IMR-90 (cell line): Measurements from ENCODE around the gene ZBTB8A. TPM values are rescaled to one million over a fixed set of nuclear protein-coding genes. Genes with fewer than 3 reads are reported as not detected.

Experiments
- ATAC-seq: fragments of 200-7000 bp; cut with Tn5 transposase; 2 replicates; pipeline ENCODE4 v1.9.1; 2020; ENCODE audit warnings: low read depth, mild to moderate bottlenecking, moderate library complexity
- BruUV-seq: library from RNA; stranded (reverse); fragments of 400-500 nt; replicated peaks from 2 replicates; lab custom pipeline; 2021; lab: Mats Ljungman, UMichigan
- CTCF ChIA-PET: fragments of 300-600 bp; formaldehyde crosslinking; extraction: SDS; loops from one replicate; lab custom pipeline; 2021; ENCODE audit warnings: antibody characterized with exemption; lab: Yijun Ruan, JAX
- POLR2A ChIA-PET: fragments of 300-600 bp; sonication (Branson Sonifier 250); formaldehyde crosslinking; loops from one replicate; lab custom pipeline; 2022; ENCODE audit warnings: antibody characterized with exemption; ENCODE audit not compliant: unreplicated experiment; lab: Charles Lee
- DNase-seq: peaks from one replicate; pipeline ENCODE4 v3.0.0; 2013
- H2AFZ ChIP-seq: replicated peaks from 2 replicates; pipeline ENCODE3; 2013; ENCODE audit warnings: low read length, mild to moderate bottlenecking; ENCODE audit not compliant: poor library complexity
- H2AK5ac ChIP-seq: 2 replicates; pipeline ENCODE4 v1.6.1; 2013; ENCODE audit warnings: low read depth, low read length, inconsistent platforms
- H2AK9ac ChIP-seq: replicated peaks from 2 replicates; pipeline ENCODE3; 2013; ENCODE audit warnings: mild to moderate bottlenecking, low read depth, low read length, moderate library complexity; ENCODE audit not compliant: poor library complexity
- H2BK120ac ChIP-seq: 2 replicates; pipeline ENCODE4 v1.6.1; 2013; ENCODE audit warnings: low read depth, low read length, inconsistent platforms
- H2BK15ac ChIP-seq: 3 replicates; pipeline ENCODE4 v1.6.1; 2013; ENCODE audit warnings: low read depth, low read length, inconsistent platforms
- H2BK20ac ChIP-seq: 2 replicates; pipeline ENCODE4 v1.6.1; 2013; ENCODE audit warnings: low read depth, mild to moderate bottlenecking, inconsistent platforms, low read length, moderate library complexity
- H2BK5ac ChIP-seq: 2 replicates; pipeline ENCODE4 v1.6.1; 2013; ENCODE audit warnings: mild to moderate bottlenecking, low read depth, low read length, inconsistent platforms; ENCODE audit not compliant: poor library complexity, severe bottlenecking
- H3K14ac ChIP-seq: replicated peaks from 2 replicates; pipeline ENCODE4 v1.6.1; 2013; ENCODE audit warnings: low read depth, low read length, inconsistent platforms
- H3K18ac ChIP-seq: 2 replicates; pipeline ENCODE4 v1.6.1; 2013; ENCODE audit warnings: low read depth, low read length, control low read depth
- H3K23ac ChIP-seq: 2 replicates; pipeline ENCODE4 v1.6.1; 2013; ENCODE audit warnings: low read depth, low read length, inconsistent platforms
- H3K27ac ChIP-seq: 2 replicates; pipeline ENCODE4 v1.5.1; 2013; ENCODE audit warnings: mild to moderate bottlenecking, control low read depth, low read length; ENCODE audit not compliant: insufficient read depth
- H3K27me3 ChIP-seq: 2 replicates; pipeline ENCODE4 v1.6.1; 2013; ENCODE audit warnings: low read length; ENCODE audit not compliant: control insufficient read depth, insufficient read depth
- H3K36me3 ChIP-seq: 2 replicates; pipeline ENCODE4 v1.6.1; 2013; ENCODE audit warnings: low read length, mixed read lengths; ENCODE audit not compliant: control insufficient read depth, insufficient read depth
- H3K4ac ChIP-seq: 2 replicates; pipeline ENCODE4 v1.6.1; 2013; ENCODE audit warnings: low read depth, low read length, inconsistent platforms
- H3K4me1 ChIP-seq: 2 replicates; pipeline ENCODE4 v1.6.1; 2013; ENCODE audit warnings: low read length, mixed read lengths; ENCODE audit not compliant: control insufficient read depth, insufficient read depth
- H3K4me2 ChIP-seq: 2 replicates; pipeline ENCODE4 v1.6.1; 2013; ENCODE audit warnings: low read depth, mild to moderate bottlenecking, control low read depth, low read length, moderate library complexity
- H3K4me3 ChIP-seq: 2 replicates; pipeline ENCODE4 v1.5.1; 2013; ENCODE audit warnings: low read depth, mild to moderate bottlenecking, control low read depth, low read length, moderate library complexity; ENCODE audit not compliant: insufficient read depth
- H3K56ac ChIP-seq: 2 replicates; pipeline ENCODE4 v1.6.1; 2013; ENCODE audit warnings: low read length, inconsistent platforms; ENCODE audit not compliant: insufficient read depth; ENCODE audit errors: extremely low read depth
- H3K79me1 ChIP-seq, 2 experiments: 2 replicates each; pipeline ENCODE4 v1.6.1; 2013; ENCODE audit warnings: low read length in 2 of 2, inconsistent platforms in 1 of 2, low read depth in 1 of 2
- H3K9ac ChIP-seq: 2 replicates; pipeline ENCODE4 v1.6.1; 2013; ENCODE audit warnings: low read depth, low read length, control low read depth
- H3K9me1 ChIP-seq: 2 replicates; pipeline ENCODE4 v1.6.1; 2013; ENCODE audit warnings: low read length, inconsistent platforms; ENCODE audit not compliant: insufficient read depth
- H3K9me3 ChIP-seq: 2 replicates; pipeline ENCODE4 v1.6.1; 2013; ENCODE audit warnings: low read length; ENCODE audit not compliant: control insufficient read depth, insufficient read depth
- H4K20me1 ChIP-seq: 2 replicates; pipeline ENCODE4 v1.6.1; 2013; ENCODE audit warnings: low read length, inconsistent platforms; ENCODE audit not compliant: insufficient read depth
- H4K5ac ChIP-seq: 2 replicates; pipeline ENCODE4 v1.6.1; 2013; ENCODE audit warnings: mild to moderate bottlenecking, low read depth, low read length, control low read depth
- H4K8ac ChIP-seq, 2 experiments: 2 replicates each; pipeline ENCODE4 v1.6.1; 2013; ENCODE audit warnings: low read depth in 2 of 2, low read length in 2 of 2, control low read depth in 1 of 2, inconsistent platforms in 1 of 2
- H4K91ac ChIP-seq: 2 replicates; pipeline ENCODE4 v1.6.1; 2013; ENCODE audit warnings: low read depth, low read length, inconsistent platforms; ENCODE audit not compliant: insufficient read depth
- BHLHE40 ChIP-seq: fragments of 150-350 bp; IDR thresholded peaks from 2 replicates; pipeline ENCODE4 v1.6.1; 2016; ENCODE audit warnings: mild to moderate bottlenecking, low read depth, low read length
- CHD1 ChIP-seq: IDR thresholded peaks from 2 replicates; pipeline ENCODE4 v1.6.1; 2012; ENCODE audit warnings: low read depth, low read length, improper control_type of control experiment
- FOS ChIP-seq: fragments of 150-350 bp; IDR thresholded peaks from 2 replicates; pipeline ENCODE4 v1.6.1; 2016; ENCODE audit warnings: low read depth, low read length
- MAFK ChIP-seq: IDR thresholded peaks from 2 replicates; pipeline ENCODE4 v1.6.1; 2012; ENCODE audit warnings: low read depth, low read length, improper control_type of control experiment
- MXI1 ChIP-seq: IDR thresholded peaks from 2 replicates; pipeline ENCODE4 v1.6.1; 2012; ENCODE audit warnings: low read depth, mild to moderate bottlenecking, low read length, moderate library complexity, borderline replicate concordance
- NFE2L2 ChIP-seq: fragments of 150-350 bp; IDR thresholded peaks from 2 replicates; pipeline ENCODE4 v1.6.1; 2016; ENCODE audit warnings: low read depth, mild to moderate bottlenecking, low read length
- POLR2A ChIP-seq: IDR thresholded peaks from 2 replicates; pipeline ENCODE4 v1.6.1; 2012; ENCODE audit warnings: mild to moderate bottlenecking, low read depth, low read length
- RAD21 ChIP-seq: IDR thresholded peaks from 2 replicates; pipeline ENCODE4 v1.6.1; 2012; ENCODE audit warnings: low read length, improper control_type of control experiment
- RCOR1 ChIP-seq: IDR thresholded peaks from 2 replicates; pipeline ENCODE4 v1.6.1; 2012; ENCODE audit warnings: mild to moderate bottlenecking, low read length, improper control_type of control experiment; ENCODE audit not compliant: insufficient replicate concordance
- RFX5 ChIP-seq: IDR thresholded peaks from 2 replicates; pipeline ENCODE4 v1.8.0; 2012; ENCODE audit warnings: low read depth, mild to moderate bottlenecking, low read length, moderate library complexity
- SMC3 ChIP-seq: fragments of 150-350 bp; IDR thresholded peaks from 2 replicates; pipeline ENCODE4 v1.6.1; 2016; ENCODE audit warnings: low read depth, mild to moderate bottlenecking, antibody characterized with exemption, low read length, moderate library complexity
- WGBS, 2 experiments: methylation state at CpG; one replicate each; pipeline versions ENCODE4 v1.1.5 to v1.1.7; 2013; ENCODE audit warnings: missing lambda C conversion rate in 2 of 2; ENCODE audit not compliant: insufficient read length in 1 of 2; ENCODE audit errors: extremely low coverage in 2 of 2; 5-methylcytosine and 5-hydroxymethylcytosine counted together
- dilution Hi-C: fragments of 300-500 bp; cut with HindIII; formaldehyde crosslinking; loops from one replicate; pipeline ENCODE4 v1.14.3; 2018; ENCODE audit warnings: low sequenced_read_pairs; ENCODE audit not compliant: unreplicated experiment
- in situ Hi-C: fragments of 300-500 bp; cut with MboI; formaldehyde crosslinking; loops from 3 replicates; pipeline ENCODE4 v1.14.3; 2019; ENCODE audit warnings: low sequenced_read_pairs, inconsistent platforms, mixed read lengths
- intact Hi-C: fragments of 100-400 bp; cut with micrococcal nuclease; formaldehyde crosslinking; loops from 2 replicates; pipeline ENCODE4 v1.10.0; 2022
- polyA plus RNA-seq, 3 experiments: library from polyadenylated mRNA; depleted of rRNA; stranded (reverse); fragments of >200 nt; gene quantifications; 2 replicates each; pipeline ENCODE4 v1.2.3, GENCODE V29; 2012; ENCODE audit warnings: low replicate concordance in 1 of 3
- total RNA-seq: library from RNA; depleted of rRNA; stranded (reverse); fragments of >200 nt; gene quantifications from 2 replicates; pipeline ENCODE4 v1.2.3, GENCODE V29; 2012
- TF ChIP-seq, protein P1 (sequence below): conservative IDR thresholded peaks from 2 replicates; pipeline ENCODE4 v1.5.1; 2012; ENCODE audit warnings: mild to moderate bottlenecking, low read depth, low read length, improper control_type of control experiment
- TF ChIP-seq, protein P2 (sequence below): fragments of 150-350 bp; IDR thresholded peaks from 2 replicates; pipeline ENCODE4 v1.6.1; 2017; ENCODE audit warnings: mild to moderate bottlenecking, antibody characterized with exemption, low read length, low read depth

The ZBTB8A gene
- total and polyA plus RNA-seq, 2 of the 4 experiments (the other 2 are of a cell fraction), result 2.1 to 6.1 TPM

DNA sequence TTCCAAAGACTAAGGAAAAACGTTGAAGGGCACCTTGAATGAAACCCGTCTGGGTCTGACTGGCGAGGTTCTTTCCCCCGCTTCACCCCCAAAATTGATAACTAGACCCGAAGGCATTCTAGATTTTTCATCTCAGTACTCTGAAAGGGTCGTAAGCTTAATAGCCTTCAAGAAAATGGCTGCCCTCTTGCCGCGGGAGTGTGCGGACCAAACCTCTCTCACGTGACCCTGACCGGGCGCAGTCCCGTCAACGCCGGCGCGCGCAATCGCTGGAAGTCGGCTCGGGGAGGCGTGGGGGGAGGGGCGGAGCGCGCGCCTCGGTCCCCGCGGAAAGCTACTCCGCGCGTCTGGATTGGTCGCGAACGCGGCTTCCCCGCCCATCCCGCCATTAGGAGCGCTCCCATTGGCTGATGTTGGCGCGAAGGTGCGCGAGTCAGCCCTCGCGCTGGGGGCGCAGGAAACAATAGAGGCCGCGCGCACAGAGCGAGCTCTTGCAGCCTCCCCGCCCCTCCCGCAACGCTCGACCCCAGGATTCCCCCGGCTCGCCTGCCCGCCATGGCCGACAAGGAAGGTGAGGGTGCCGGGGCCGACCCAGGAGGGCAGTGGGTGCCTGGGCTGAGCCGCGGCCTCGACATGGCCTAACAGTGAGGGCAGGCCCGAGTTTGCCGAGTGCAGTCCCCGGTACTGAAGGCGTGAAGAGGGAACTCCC lies 111.7 kb downstream of the ZBTB8A start, which contains the start of gene RBBP4:
Gene RBBP4 (plus strand): TSS at position 457 of the 709 bp plus-strand sequence. CDS start 99 bp downstream, at position 556.
- Histone ChIP-seq H2AK9ac (peak within 1 kb of the TSS; percentile 99), H3K4me1 (peaks cover 3% of the 10 kb centered on the region; the same call in 1 of the 2 replicates), H3K14ac (peak within 1 kb of the TSS; percentile 99), H3K18ac (peak within 1 kb of the TSS; percentile 93), H3K79me1 (peaks cover 15 to 43% of the 10 kb centered on the region in 2 experiments), H3K9me1 (no peaks in the 10 kb centered on the region; the same call in 1 of the 2 replicates), H3K36me3 (peaks cover 15% of the 10 kb centered on the region), H4K91ac (peak within 1 kb of the TSS; percentile 96), H3K23ac (peak within 1 kb of the TSS; percentile 94), H3K4me3 (peak within 1 kb of the TSS; percentile 97), H4K20me1 (peaks cover 5% of the 10 kb centered on the region; the same call in 1 of the 2 replicates), H3K56ac (peak within 1 kb of the TSS; percentile 98), H2AFZ (peak within 1 kb of the TSS; percentile 90), H2AK5ac (peak within 1 kb of the TSS; percentile 91), H3K9ac (peak within 1 kb of the TSS; percentile 95), H3K4me2 (peak within 1 kb of the TSS; percentile 98), H2BK15ac (peak within 1 kb of the TSS; percentile 61; the same call in 1 of the 3 replicates), H2BK20ac (peak within 1 kb of the TSS; percentile 39; the same call in 1 of the 2 replicates), H3K27ac (peak within 1 kb of the TSS; percentile 96), H3K9me3 (no peaks in the 10 kb centered on the region), H2BK5ac (peak within 1 kb of the TSS; percentile 96), H3K27me3 (no peaks in the 10 kb centered on the region), H3K4ac (peak within 1 kb of the TSS; percentile 98), H2BK120ac (peak within 1 kb of the TSS; percentile 87), H4K5ac (peak within 1 kb of the TSS; percentile 97), H4K8ac (peak within 1 kb of the TSS; percentile 81 to 99)
- intact Hi-C loops, result loop anchor here (2.0 kb wide), 2 partner anchors 52 to 202 kb away; partner anchors contain the start of gene SYNC
- WGBS, 2 experiments, result 0% methylated on average over 33 of the region's 67 CpGs; no CpG with 5 or more reads in 1 of the 2 experiments
- in situ Hi-C loops, result no loop called here
- CTCF ChIA-PET, result interaction anchor here (0.6 kb wide), 1 partner anchor 13 kb away, joined by 4 read pairs; no protein-coding TSS in a partner anchor
- no TSS peak for BruUV-seq
- POLR2A ChIA-PET, result interaction anchor here (0.6 kb wide), 1 partner anchor 412 kb away, joined by 3 read pairs; no protein-coding TSS in a partner anchor
- DNase-seq (peak; percentile 96), ATAC-seq (peak; percentile 95)
- dilution Hi-C loops, result no loop called here
- TF ChIP-seq CHD1 (peak; percentile 94), MXI1 (0 out of 2 replicates have a peak, but pooled peaks have one; percentile 16), FOS (0 out of 2 replicates have a peak, but pooled peaks have one; percentile 15), SMC3 (no peak), BHLHE40 (peak; percentile 93), RFX5 (no peak), MAFK (no peak), POLR2A (peak; percentile 5), NFE2L2 (no peak), RAD21 (no peak), RCOR1 (no peak)
- TF ChIP-seq, protein P1, sequence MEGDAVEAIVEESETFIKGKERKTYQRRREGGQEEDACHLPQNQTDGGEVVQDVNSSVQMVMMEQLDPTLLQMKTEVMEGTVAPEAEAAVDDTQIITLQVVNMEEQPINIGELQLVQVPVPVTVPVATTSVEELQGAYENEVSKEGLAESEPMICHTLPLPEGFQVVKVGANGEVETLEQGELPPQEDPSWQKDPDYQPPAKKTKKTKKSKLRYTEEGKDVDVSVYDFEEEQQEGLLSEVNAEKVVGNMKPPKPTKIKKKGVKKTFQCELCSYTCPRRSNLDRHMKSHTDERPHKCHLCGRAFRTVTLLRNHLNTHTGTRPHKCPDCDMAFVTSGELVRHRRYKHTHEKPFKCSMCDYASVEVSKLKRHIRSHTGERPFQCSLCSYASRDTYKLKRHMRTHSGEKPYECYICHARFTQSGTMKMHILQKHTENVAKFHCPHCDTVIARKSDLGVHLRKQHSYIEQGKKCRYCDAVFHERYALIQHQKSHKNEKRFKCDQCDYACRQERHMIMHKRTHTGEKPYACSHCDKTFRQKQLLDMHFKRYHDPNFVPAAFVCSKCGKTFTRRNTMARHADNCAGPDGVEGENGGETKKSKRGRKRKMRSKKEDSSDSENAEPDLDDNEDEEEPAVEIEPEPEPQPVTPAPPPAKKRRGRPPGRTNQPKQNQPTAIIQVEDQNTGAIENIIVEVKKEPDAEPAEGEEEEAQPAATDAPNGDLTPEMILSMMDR, result no peak
- TF ChIP-seq, protein P2, sequence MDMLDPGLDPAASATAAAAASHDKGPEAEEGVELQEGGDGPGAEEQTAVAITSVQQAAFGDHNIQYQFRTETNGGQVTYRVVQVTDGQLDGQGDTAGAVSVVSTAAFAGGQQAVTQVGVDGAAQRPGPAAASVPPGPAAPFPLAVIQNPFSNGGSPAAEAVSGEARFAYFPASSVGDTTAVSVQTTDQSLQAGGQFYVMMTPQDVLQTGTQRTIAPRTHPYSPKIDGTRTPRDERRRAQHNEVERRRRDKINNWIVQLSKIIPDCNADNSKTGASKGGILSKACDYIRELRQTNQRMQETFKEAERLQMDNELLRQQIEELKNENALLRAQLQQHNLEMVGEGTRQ, result peak; percentile 94
